NCI-H1092 treated with DMSO at 0.1 percent for 48 hours (cell line): Measurements from ENCODE around the gene PRKAR2A.
"Not testable (repeated sequence)": the region's sequence is repeated elsewhere in the genome, so short reads cannot be mapped to it uniquely, and the experiment has no call there.

ENCODE experiments used
- DNase-seq: peaks from one replicate; lab custom pipeline; 2025; lab: John Stamatoyannopoulos, UW

PRKAR2A gene

DNA sequence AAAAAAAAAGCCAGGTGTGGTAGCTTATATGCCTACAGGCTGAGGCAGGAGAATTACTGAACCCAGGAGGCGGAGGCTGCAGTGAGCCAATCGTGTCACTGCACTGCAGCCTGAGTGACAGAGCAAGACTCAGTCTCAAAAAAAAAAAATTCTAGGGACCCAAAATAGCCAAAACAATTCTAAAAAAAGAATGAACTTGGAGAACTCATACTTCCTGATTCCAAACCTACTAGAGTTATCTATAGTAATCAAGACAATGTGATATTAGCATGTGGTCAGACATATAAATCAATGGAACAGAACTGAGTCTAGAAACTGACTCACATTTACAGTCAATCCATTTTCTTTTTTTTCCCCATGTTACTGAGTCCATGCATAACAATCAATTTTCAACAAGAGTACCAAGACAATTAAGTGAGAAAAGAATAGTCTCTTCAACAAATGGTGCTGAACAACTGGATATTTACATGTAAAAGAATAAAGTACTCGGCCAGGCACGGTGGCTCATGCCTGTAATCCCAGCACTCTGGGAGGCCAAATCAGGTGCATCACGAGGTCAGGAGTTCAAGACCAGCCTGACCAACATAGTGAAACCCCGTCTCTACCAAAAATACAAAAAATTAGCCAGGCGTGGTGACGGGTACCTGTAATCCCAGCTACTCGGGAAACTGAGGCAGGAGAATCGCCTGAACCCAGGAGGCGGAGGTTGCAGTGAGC is 11.9 kb downstream of the PRKAR2A start:
- no peak for DNase-seq

DNA sequence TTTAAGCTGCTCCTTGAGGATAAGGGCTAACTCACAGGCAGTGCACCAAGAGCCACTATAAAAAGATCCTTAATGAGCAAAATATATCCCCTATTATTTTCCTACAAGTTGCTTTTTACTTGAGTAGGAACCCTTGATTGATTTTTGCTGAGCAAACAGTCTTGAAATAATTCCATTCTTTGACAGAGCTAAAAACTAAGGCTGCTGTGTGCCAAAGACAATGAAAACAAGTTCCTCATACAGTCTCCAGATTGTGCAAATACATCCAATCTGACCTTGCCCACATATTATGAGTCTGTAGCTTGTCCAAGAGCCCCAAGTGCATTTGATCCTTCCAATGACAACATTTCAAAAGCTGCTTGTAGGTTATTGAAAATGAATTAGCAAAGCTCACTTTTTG is 15.0 kb downstream of the PRKAR2A start:
- DNase-seq: no peak

DNA sequence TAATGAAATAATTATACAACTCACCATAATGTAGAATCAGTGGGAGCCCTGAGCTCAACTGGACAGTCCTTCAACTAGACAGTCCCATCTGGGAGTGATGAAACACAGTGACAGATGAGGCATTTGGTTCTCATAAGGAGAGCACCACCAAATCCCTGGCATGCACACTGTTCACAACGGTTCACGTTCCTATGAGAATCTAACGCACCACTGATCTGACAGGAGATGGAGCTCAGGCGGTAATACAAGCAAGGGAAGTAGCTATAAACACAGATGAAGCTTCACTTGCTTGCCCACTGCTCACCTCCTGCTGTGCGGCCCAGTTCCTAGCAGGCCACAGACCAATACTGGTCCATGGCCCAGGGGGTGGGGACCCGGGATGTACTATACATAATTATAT is 17.0 kb downstream of the PRKAR2A start:
- no peak for DNase-seq

DNA sequence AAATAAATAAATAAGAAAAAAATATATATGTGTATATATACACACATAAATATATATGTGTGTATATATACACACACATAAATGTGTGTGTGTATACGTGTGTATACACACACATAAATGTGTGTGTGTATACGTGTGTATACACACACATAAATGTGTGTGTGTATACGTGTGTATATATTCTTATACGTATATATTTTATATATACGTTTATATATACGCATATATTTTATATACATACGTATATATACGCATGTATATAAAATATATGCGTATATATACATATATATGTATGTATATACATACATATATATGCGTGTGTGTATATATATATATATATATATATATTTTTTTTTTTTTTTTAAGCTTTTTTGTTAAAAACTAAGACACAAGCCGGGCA is 18.1 kb downstream of the PRKAR2A start:
- DNase-seq: not testable (repeated sequence)

DNA sequence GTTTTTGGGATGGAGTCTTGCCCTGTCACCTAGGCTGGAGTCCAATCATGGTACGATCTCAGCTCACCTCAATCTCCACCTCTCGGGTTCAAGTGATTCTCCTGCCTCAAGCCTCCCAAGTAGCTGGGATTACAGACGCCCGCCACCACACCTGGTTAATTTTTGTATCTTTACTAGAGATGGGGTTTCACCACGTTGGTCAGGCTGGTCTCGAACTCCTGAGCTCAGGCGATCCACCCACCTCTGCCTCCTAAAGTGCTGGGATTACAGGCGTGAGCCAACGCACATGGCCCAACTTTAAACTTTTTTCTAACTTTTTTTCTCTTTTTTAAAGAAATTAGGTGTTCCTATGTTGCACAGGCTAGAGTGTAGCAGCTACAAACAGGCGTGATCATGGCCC is 19.8 kb downstream of the PRKAR2A start:
- DNase-seq: not testable (repeated sequence)

DNA sequence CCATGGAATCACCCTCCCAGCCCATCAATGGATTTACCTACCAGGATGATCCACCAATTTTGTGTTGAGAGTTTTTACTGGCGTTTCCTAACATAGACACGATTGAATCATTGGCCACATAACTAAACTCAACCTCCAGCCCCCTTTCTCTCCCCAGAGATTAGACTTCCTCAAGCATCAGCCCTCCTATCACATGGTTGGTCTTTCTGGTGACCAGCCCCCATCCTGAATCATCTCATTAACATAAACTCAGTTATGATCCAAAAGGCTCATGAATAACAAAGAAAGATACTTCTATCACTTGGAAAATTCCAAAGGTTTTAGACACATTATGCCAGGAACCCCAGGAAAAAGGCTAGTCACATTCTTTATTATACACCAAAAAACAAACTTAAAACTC is 21.2 kb downstream of the PRKAR2A start:
- no peak for DNase-seq

DNA sequence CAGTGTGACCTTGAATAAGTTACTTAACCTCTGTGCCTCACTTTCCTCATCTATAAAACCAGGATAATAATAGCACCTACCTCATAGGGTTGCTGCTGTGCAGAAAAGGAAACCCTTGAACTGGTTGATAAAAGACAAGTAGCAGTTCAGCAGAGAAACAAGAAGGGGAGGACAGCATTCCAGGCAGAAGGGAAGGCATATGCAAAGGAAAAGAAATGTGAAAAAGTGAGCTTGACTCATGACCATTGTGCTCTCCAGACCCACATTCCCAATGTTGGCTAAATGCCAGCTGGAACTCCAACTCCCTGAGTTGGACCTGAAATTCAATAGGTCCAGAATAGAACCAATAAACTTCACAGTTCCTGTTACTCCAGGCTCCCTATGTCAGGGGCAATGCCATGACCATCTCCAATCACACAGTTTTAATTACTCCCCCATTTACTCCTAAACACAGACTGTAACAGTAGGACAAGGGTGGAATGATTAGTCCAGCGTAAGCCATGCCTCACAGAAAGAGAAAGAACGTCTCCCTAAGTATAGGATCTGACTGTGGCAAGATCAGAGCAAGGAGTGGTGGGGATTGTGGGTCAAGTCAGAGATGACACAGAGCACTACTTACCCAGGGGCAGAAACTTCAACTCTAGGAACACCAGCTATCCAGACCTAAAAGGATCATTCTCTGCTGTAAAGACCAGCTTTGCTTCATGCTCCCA is 26.9 kb downstream of the PRKAR2A start:
- no peak for DNase-seq

DNA sequence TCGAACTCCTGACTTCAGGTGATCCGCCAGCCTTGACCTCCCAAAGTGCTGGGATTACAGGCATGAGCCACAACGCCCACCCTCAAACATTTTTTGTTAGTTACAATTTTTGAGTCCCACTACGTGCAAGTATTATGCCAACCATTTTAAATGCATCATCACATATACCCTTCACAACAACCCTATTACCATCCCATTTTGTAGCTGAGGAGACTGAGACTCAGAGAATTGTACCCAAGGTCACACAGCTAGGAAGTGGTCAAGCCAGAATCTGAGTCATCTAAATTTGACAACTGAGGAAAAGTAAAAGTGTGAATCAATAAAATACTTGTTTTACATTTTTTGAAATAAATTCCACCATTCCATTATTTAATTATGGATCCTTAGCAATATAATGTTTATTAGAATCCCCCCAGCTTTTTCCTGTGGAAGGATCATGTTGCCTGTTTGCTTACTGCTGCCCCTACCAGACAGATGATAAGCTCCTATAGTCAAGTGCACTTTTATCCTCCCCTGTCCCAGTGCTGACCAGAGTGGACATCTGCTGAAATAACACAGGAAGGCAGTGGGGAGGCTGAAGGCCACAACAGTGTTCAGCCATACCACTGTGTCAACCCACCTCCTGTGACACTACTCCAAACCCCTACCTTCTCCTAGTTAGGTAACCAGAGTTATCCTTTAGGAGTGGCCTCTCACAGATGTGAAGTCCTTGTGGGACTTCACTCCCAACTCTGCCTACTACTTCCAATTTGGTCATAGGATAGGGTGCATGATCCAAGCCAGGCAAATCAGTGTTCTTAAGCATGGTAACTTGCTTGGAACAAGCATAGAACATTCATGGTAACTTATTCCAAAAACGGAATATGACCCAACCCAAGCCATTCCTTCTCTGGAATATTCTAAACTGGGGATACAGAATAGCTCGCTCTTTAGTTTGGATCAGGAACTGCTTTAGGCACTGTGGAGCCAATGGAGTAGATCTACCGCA is 28.1 kb downstream of the PRKAR2A start:
- no peak for DNase-seq

DNA sequence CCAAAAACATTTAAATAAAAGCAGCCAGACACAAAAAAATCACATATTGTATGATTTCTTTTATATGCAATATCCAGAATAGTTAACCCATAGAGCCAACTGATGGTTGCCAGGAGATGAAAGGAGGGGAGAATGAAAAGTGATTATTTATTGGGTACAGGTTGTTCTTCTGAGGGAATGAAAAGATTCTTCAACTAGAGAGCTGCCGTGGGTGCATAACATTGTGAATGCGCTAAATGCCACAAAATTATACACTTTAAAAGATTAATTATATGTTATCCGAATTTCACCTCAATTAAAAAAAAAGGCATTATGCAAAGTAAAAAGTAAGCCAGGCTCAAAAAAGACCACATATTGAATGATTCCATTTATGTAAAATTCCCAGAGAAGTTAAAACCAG is 36.1 kb downstream of the PRKAR2A start:
- DNase-seq: no peak

DNA sequence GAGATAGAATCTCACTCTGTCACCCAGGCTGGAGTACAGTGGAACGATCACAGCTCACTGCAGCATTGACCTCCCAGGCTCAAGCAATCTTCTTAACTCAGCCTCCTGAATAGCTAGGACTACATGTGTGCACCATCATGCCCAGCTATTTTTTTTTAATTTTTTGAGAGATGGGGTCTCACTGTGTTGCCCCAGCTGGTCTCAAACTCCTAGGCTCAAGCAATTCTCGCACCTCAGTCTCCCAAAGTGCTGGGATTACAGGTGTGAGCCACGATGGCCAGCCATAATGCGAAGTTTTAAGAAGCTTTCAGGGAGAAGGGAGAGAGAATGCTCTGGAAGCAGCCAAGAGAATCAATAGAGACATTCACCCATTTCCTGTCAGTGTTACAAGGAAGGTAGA is 42.7 kb downstream of the PRKAR2A start:
- DNase-seq: no peak

DNA sequence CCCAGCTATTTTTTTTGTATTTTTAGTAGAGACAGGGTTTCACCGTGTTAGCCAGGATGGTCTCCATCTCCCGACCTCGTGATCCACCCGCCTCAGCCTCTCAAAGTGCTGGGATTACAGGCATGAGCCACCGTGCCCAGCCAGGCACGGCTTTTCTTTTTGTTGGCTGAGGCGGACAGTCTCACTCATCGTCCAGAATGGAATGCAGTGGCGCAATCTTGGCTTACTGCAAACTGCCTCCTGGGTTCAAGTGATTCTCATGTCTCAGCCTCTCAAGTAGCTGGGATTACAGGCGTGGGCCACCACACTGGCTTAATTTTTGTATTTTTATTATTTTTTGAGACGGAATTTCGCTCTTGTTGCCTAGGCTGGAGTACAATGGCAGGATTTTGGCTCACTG is 46.8 kb downstream of the PRKAR2A start:
- DNase-seq: not testable (repeated sequence)

DNA sequence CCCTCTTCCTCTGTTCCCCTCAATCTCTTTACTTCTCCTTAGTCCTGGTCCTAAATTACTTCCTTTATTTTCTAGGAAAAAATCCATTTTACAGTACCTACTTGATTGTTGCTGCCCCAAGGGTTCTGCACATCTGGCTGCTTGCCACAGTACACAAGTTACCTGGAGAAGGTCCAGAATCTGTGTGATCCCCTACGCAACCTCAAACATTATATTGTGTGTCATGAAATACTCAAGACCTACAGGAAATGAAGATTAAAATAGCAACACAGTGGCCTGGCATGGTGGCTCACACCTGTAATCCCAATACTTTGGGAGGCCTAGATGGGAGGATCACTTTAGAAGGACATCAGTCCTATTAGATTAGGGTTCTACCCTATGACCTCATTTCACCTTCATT is 48.7 kb downstream of the PRKAR2A start:
- peak; percentile 20 for DNase-seq

DNA sequence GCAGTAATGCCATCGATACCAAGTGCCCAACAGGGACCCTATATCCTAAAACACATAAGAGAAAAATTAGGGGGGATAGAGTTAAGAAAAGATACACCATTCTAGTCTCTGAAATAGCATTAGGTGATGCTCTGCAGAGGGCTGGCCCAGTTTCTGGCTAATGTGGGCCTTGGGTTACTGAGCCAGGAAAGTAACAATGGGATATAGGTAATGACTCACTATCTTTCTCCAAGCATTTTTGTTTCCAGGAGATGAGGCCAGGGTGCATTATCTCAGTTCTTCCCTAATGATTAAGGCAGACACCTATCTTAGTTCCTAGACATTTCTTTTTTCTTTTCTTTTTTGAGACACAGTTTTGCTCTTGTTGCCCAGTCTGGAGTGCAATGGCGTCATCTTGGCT is 50.0 kb downstream of the PRKAR2A start:
- DNase-seq: no peak

DNA sequence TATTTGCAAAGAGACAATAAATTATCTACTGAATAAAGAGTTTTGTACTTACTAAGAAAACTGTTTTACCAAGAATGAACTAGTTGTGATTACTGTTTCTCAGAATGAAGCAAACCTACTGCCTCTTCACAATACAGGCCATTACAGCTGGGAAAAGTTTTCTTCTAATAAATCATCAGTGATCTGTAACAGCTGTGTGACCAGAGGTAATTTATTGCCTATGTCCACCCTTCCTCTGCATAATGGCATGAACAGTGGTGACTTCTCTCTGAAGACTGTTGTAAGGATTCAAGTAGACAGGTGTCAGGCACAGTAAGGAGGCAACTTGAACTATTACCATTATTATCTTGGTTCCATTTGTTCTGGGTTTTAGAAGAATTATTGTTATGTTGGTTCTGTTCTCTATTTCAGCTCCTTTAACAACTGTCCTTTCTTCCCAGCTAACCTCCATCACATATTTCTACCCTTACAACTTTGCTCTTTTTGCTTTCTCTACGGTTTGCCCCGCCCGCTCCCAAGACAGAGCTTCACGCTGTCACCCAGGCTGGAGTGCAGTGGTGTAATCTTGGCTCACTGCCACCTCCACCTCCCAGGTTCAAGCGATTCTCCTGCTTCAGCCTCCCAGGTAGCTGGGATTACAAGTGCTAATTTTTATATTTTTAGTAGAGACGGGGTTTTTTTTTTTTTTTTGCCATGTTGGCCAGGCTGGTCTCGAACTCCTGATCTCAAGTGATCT is 51.5 kb downstream of the PRKAR2A start:
- no peak for DNase-seq

DNA sequence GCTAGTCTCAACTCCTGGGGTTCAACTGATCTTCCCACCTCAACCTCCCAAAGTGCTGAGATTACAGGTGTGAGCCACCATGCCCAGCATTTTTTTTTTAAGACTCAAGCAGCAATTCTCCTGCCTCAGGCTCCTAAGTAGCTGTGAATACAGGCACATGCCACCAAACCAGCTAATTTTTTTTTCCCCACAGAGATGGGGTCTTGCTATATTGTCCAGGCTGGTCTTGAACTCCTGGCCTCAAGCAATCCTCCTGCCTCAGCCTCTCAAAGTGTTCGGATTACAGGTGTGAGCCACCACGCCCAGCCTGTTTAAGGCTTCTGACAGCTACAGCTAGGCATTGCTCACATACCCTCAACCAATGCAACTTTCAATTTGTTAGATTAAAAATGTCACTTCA is 54.2 kb downstream of the PRKAR2A start:
- DNase-seq: not testable (repeated sequence)

DNA sequence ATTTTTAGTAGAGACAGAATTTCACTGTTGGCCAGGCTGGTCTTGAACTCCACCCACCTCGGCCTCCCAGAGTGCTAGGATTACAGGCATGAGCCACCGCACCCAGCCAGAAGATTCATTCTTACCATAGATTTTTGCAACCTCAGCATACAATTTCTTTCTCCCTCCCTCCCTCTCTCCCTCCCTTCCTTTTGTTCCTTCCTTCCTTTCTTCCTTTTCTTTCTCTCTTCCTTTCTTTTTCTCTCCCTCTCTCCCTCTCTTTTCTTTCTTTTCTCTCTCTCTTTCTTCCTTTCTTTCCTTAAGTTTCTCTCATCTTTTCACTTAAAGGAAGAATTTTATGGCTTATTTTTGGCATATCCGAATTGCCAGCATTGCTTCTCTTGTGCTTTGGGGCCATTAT is 58.0 kb downstream of the PRKAR2A start:
- DNase-seq: no peak

DNA sequence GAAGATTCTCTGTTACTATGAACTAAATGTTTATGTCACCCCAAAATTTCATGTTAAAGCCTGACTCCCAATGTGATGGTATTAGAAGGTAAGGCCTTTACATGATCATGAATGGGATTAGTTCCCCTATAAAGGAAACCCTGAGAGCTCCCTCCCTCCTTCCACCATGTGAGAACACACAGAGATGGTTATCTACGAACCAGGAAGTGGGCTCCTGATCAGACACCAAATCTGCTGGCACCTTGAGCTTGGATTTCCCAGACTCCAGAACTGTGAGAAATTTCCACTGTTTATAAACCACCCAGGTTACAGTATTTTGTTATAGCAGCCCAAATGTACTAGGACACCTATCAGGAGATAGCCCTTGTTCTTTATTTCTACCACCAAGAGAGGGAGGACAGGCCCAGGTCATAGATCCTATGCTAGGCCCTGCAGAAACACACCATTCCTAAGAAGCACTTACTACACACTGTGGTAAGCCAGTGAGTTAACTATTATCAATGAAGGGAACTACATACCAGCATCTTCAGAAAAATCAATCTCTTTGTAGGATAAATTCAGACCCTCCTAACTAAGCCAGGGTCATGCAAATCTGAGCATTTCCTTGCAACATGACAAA is 59.0 kb downstream of the PRKAR2A start:
- DNase-seq: no peak

DNA sequence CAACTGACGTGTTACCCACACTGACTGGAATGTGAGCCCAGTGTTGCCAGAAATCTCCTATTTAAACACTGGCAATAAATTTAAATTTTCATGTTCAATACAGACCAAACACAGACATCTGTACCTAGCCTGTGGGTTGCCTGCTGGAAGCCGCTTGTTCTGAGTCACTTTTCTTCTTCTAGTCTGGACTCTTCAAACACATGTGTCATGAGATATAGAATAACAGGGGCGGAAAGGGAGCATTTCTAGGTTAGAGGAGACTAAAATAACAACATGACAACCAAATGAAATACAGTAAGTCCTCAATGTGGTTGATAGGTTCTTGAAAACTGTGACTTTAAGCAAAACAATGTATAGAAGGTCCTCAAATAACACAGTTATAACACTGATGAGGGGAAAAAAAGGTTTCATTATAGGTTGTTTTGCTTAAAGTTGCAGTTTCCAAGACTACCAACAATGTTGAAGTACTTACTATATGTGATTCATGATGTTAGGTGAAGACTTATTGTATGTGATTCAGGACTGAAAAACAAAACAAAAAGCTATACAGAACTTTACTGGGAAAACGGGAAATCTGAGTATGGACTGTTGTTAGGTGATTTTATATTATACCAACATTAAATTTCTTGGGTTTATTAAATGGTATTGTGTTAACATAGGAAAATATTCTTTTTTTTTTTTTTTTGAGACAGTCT is 63.1 kb downstream of the PRKAR2A start:
- no peak for DNase-seq

DNA sequence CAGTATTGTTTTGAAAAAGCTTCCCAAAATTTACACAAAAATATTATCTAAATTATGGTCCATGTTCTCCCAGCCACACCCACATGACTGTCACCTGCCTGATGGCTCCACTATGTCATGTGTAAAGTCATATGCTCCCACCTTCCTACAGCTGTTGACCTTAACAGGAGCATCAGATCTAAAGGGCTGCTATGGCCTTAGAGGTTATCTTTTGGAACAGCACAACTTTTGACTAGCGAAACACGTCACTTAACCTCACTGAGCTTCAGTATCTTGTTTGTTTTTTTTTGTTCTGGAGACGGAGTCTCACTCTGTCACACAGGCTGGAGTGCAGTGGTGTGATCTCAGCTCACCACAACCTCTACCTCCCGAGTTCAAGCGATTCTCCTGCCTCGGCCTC is 64.4 kb downstream of the PRKAR2A start:
- DNase-seq: no peak

DNA sequence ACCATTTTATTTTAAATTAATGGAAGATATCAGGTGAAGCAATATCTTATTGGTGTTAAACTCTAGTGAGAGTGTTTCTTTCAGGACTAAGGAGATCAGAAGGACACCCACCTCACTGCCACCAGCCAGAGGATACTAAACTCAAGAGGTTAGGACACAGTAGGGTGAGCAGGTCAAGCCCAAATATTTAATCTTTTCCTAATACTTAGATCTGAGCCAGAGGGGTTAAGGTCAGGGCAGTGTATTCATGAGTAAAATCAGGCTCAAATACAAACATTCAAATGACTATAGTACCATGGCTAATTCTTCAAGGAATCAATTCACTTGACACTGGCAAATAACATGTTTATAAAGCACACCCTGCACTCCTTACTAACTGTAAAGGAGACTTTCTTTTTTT is 65.6 kb downstream of the PRKAR2A start:
- DNase-seq: no peak

DNA sequence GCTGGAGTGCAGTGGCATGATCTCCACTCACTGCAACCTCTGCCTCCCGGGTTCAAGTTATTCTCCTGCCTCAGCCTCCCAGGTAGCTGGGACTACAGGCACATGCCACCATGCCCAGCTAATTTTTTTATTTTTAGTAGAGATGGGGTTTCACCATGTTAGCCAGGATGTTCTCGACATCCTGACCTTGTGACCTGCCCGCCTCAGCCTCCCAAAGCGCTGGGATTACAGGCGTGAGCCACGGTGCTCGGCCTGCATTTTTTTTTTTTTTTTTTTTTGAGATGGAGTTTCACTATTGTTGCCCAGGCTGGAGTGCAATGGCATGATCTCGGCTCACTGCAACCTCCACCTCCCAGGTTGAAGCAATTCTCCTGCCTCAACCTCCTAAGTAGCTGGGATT is 69.1 kb downstream of the PRKAR2A start:
- not testable (repeated sequence) for DNase-seq
